Fibroblast of villous mesenchyme (primary cell): Measurements from ENCODE around the gene BSN. TPM values are rescaled to one million over a fixed set of nuclear protein-coding genes. Genes with fewer than 3 reads are reported as not detected.

Source experiments
- DNase-seq: peaks from one replicate; pipeline ENCODE4 v3.0.0-alpha.2; 2010; ENCODE audit warnings: low read depth
- H3K4me3 ChIP-seq: 2 replicates; pipeline ENCODE4 v1.5.1; 2011; ENCODE audit warnings: low read depth, mild to moderate bottlenecking, low read length
- total RNA-seq: library from RNA; depleted of rRNA; stranded (reverse); fragments of >200 nt; gene quantifications from 2 replicates; pipeline ENCODE4 v1.2.3, GENCODE V29; 2012
- TF ChIP-seq, protein P1 (sequence below): IDR thresholded peaks from 2 replicates; pipeline ENCODE4 v1.5.1; 2012; ENCODE audit warnings: low read depth, mild to moderate bottlenecking, low read length; ENCODE audit not compliant: insufficient read depth

The BSN gene
- total RNA-seq, 1 donor: under 0.01 TPM

DNA sequence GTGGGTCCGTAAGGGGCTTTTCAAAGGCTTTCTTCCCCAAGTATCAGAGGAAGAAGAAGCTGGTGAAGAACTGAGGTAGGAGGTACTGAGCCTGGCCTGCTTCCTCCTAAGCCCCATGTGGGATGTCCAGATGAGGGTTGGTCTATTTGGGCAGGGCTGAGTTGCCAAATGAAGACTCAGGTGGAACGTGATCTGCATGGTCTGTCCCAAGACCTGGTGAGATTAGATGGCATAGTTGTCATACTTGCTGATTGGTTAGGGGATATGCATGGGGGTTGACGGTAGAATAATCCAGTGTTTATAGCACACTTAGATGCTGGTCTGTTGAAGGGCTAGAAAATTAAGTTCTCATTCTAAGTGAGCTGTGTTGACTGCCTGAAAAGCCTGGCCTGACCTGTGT lies 36.3 kb upstream of the BSN start:
- DNase-seq: no peak
- H3K4me3 ChIP-seq: no peak overlapping the region
- TF ChIP-seq, protein P1, sequence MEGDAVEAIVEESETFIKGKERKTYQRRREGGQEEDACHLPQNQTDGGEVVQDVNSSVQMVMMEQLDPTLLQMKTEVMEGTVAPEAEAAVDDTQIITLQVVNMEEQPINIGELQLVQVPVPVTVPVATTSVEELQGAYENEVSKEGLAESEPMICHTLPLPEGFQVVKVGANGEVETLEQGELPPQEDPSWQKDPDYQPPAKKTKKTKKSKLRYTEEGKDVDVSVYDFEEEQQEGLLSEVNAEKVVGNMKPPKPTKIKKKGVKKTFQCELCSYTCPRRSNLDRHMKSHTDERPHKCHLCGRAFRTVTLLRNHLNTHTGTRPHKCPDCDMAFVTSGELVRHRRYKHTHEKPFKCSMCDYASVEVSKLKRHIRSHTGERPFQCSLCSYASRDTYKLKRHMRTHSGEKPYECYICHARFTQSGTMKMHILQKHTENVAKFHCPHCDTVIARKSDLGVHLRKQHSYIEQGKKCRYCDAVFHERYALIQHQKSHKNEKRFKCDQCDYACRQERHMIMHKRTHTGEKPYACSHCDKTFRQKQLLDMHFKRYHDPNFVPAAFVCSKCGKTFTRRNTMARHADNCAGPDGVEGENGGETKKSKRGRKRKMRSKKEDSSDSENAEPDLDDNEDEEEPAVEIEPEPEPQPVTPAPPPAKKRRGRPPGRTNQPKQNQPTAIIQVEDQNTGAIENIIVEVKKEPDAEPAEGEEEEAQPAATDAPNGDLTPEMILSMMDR: no peak

DNA sequence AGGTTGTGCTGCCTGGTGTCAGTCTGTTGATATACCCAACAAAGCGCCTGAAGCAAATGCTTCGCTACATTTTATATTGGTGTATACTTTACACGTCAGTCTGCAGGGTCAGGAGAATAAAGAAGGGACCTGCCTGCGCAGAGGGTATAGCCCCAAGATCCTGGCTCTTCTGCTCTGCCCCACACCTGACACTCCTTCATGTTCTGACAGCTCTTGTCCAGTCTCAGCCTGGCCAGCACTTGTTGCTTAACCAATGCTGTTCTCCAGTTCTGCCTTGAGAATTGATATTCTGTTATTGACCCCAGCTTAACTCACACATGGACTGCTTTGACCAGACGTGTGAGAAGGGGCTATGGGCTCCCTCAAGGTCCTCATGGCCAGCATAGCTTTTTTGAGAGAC lies 35.8 kb upstream of the BSN start:
- no peak for DNase-seq
- TF ChIP-seq, protein P1: no peak

DNA sequence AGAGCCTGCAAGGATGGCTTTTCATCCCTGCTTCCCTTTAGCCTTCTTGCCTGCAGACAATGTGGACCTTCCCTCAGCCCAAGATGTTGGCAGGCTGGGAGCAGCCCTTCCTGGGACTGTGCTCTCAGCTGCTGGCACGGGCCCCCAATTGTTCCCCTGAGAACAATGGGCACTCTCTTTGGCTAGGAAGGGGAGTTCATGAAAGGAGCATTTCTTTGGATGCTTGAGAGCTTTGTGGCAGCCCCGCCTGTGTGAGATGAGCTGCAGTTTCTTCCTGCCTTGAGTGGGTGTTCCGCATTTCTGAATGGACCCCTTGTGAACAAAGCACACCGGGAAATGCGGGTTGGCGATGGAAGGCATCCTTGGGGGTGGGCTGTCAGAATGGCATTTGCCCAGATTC lies 35.0 kb upstream of the BSN start:
- no peak overlapping the region for H3K4me3 ChIP-seq
- TF ChIP-seq, protein P1: no peak
- DNase-seq: no peak

More for the DNA sequence above, 35.8 kb upstream of the BSN start:
- no peak overlapping the region for H3K4me3 ChIP-seq

DNA sequence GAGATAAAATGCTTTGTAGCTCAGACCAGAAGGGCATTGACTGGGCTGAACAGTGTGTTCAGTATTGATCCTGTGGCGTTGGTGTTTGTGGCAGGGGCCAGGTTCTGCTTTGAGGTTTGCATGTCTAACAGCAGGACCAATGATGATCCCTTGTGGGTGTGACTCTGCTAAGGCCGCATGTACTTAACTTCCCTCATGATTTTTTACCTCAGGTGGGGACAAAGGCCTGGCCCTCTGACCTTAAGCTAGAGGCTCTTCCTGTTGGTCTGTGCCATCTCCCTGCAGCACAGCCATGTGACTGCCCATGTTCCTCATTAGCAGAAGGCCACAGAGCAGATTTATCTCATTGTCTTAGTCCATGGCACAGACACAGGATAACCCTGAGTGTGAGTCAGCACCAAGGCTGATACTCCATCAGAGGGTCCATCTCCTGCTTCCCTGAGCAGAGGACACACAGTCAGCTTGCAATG lies 34.3 kb upstream of the BSN start:
- DNase-seq: no peak
- H3K4me3 ChIP-seq: no peak overlapping the region
- TF ChIP-seq, protein P1: no peak

DNA sequence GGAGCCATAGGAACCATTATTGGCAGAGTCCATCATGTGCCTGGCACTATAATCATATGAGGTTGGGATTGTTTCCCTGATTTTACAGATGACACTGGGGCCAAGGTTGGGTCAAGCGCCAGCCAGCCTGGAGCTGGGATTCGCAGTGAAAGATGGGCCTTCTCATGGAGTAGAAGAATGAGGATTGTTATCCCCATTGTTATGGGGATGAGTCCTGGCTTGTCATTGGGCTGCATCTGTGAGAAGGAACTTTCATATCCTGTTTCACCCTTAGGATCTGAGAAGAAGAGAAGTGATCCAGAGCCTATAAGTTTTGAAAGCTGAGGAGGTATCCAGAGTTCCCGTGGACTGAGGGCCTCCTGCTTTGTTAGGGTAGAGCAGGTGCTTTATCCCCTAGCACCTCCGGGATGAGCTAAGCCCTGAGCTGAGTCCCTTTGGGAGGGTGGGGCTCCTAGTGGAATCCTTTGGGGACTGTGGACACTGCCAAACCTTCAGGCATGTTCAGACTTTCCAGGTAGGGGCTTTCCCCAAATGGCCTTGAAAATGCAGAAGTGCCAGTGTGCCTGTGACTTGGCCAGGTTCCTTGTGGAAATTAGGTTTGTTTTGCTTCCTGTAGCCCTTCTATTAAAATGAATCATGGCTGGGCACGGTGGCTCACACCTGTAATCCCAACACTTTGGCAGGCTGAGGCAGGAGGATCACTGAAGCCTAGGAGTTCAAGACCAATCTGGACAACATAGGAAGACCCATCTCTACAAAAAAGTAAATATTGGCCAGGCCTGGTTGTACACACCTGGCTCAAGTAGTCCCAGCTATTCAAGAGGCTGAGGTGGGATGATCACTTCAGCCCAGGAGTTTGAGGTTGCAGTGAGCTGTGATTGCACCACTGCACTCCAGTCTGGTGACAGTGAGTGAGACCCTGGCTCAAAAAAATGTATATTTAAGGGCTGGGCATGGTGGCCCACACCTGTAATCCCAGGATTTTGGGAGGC lies 30.2 kb upstream of the BSN start:
- no peak overlapping the region for H3K4me3 ChIP-seq
- TF ChIP-seq, protein P1: no peak
- DNase-seq: no peak

DNA sequence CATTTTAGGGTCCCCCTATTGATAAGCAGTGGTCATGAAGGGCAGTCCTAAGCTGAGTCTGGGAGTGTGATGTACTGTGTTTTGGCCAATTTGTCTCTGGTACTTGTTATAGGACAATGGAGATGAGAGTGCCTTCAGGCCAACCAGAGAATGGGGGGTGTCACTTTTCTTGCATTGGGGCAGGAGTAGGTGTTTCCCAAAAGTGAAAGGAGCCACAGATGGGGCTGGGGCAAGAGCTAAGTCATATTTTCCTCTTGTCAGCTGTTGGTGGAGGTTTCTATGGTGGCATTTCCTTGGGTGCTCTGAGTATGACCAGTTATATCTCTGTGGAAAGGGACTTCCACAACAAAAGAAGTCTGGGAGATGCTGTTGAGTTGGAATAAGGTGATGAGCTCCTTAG lies 24.7 kb upstream of the BSN start:
- H3K4me3 ChIP-seq: no peak overlapping the region
- no peak for DNase-seq
- TF ChIP-seq, protein P1: no peak
